ENCODE measurements around the gene TMTC2.

The TMTC2 gene

GRCh38 chr12:83142914-83143313, 456.2 kb downstream of the TMTC2 start:
- no peak for DNase-seq (ENCODE audit: low read depth)
- H3K4me3 ChIP-seq (ENCODE audit: low read length), result no peak overlapping the region
- TF ChIP-seq CTCF (conservative IDR thresholded peaks at IDR 0.05; ENCODE audit: low read length), result no peak

GRCh38 chr12:83143950-83144349, 457.2 kb downstream of the TMTC2 start:
- H3K4me3 ChIP-seq (ENCODE audit: low read length), result no peak overlapping the region
- TF ChIP-seq CTCF (conservative IDR thresholded peaks at IDR 0.05; ENCODE audit: low read length), result no peak
- DNase-seq (ENCODE audit: low read depth), result no peak

- TF ChIP-seq CTCF (conservative IDR thresholded peaks at IDR 0.05; ENCODE audit: low read length), result no peak
- DNase-seq (ENCODE audit: low read depth), result no peak
- H3K4me3 ChIP-seq (ENCODE audit: low read length), result no peak overlapping the region
Measured at GRCh38 chr12:83145325-83145840, 458.7 kb downstream of the TMTC2 start.

- H3K4me3 ChIP-seq (ENCODE audit: low read length), result no peak overlapping the region
- DNase-seq (ENCODE audit: low read depth), result no peak
- TF ChIP-seq CTCF (conservative IDR thresholded peaks at IDR 0.05; ENCODE audit: low read length), result no peak
Measured at GRCh38 chr12:83147341-83147740, 460.6 kb downstream of the TMTC2 start.

GRCh38 chr12:83149987-83150386, 463.3 kb downstream of the TMTC2 start:
- no peak overlapping the region for H3K4me3 ChIP-seq (ENCODE audit: low read length)
- TF ChIP-seq CTCF (conservative IDR thresholded peaks at IDR 0.05; ENCODE audit: low read length), result no peak
- no peak for DNase-seq (ENCODE audit: low read depth)

GRCh38 chr12:83150465-83151189, 463.9 kb downstream of the TMTC2 start:
- no peak for TF ChIP-seq CTCF (conservative IDR thresholded peaks at IDR 0.05; ENCODE audit: low read length)
- H3K4me3 ChIP-seq (ENCODE audit: low read length), result no peak overlapping the region
- no peak for DNase-seq (ENCODE audit: low read depth)

- no peak for DNase-seq (ENCODE audit: low read depth)
- TF ChIP-seq CTCF (conservative IDR thresholded peaks at IDR 0.05; ENCODE audit: low read length), result no peak
- H3K4me3 ChIP-seq (ENCODE audit: low read length), result no peak overlapping the region
Measured at GRCh38 chr12:83153177-83153576, 466.5 kb downstream of the TMTC2 start.
